GM21381 (cell line): ENCODE results near the gene FOXP3.
A peak's percentile ranks its signal among the peaks of the same experiment; 100 is the strongest.
"Not testable (repeated sequence)": the region's sequence is repeated elsewhere in the genome, so short reads cannot be mapped to it uniquely, and the experiment has no call there.

ENCODE experiments used
- ATAC-seq: cut with Tn5 transposase; IDR thresholded peaks from one replicate; pipeline ENCODE4 v1.9.1; 2021; ENCODE audit warnings: mild to moderate bottlenecking, moderate library complexity; ENCODE audit not compliant: unreplicated experiment

FOXP3 gene, protein sequence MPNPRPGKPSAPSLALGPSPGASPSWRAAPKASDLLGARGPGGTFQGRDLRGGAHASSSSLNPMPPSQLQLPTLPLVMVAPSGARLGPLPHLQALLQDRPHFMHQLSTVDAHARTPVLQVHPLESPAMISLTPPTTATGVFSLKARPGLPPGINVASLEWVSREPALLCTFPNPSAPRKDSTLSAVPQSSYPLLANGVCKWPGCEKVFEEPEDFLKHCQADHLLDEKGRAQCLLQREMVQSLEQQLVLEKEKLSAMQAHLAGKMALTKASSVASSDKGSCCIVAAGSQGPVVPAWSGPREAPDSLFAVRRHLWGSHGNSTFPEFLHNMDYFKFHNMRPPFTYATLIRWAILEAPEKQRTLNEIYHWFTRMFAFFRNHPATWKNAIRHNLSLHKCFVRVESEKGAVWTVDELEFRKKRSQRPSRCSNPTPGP

DNA sequence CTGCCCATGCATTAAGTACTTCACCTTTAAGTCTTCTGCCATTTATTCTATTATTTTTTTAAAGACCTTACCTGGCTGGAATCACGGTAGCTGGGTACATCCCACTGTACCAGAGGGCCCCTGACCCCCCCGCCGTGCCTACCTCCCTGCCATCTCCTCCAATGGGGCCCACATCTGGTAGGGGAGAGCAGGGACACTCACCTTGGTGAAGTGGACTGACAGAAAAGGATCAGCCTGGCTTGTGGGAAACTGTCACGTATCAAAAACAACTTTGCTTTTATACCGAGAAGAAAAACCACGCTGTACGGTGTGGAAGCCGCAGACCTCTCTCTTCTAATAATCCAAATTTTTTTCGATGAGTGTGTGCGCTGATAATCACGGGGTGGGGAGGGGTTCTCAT is at the start of gene FOXP3:
FOXP3 (minus strand) TSS at position 251 of the 400 bp plus-strand sequence. CDS start 6,205 bp downstream, outside the sequence.
- no peak for ATAC-seq

DNA sequence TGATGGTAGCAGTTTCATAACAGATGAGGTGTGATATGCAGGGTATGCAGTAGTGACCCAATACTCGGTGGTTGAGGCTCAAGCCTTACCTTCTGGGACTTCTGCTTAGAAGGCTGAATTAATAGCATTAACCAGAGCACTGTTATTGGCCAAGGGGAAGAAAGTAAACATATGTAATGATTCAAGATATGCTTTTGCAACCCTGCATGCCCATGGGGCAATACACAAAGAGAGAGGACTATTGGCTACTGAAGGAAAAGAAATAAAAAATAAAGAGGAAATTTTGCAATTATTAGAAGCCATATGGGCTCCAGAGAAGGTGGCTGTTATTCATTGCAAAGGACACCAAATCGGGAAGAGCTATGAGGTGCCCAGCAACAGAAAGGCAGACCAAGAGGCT is 47.7 kb upstream of the FOXP3 start:
- ATAC-seq: no peak

DNA sequence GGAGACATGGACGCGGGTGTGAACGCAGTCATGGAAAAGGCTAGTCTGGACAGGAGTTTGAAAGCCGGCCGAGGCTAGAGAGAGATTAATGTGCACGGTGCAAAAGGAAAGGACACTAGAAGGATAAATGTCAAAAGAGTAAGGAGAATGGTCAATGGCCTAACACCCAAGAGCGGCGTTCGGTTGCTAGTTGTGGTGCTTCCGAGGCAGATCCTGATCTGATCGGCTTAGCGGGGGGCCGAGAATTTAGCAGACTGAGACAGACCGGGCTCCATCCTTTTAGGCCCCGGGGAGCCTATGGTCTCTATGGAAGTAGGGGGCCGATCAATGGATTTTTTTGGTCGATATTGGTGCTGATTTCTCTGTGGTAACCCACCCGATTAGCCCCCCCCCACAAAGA is 45.9 kb upstream of the FOXP3 start:
- no peak for ATAC-seq

- ATAC-seq: no peak
These were observed 45.0 kb upstream of the FOXP3 start for GRCh38 chrX:49309401-49309981.

GRCh38 chrX:49308604-49309269 is 44.2 kb upstream of the FOXP3 start:
- no peak for ATAC-seq

DNA sequence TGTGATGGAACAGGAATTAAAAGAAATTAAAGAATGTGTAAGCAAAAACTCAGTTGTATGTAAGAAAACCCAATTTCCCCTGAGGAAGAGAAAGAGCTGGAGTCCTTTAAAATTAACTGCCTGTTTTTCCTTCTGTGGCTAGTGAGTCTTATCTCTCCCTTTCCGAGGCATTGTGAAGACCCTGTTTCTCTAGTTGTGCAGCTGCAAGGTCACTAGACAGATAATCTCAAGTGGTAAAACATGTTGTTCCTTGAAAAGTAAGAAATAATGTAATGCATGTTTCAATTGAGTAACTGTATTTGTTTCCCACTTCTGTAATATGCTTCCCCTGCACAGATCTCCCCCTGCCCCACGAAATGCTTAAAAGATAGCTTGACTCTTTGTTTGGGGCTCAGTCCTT is 43.3 kb upstream of the FOXP3 start:
- not testable (repeated sequence) for ATAC-seq

DNA sequence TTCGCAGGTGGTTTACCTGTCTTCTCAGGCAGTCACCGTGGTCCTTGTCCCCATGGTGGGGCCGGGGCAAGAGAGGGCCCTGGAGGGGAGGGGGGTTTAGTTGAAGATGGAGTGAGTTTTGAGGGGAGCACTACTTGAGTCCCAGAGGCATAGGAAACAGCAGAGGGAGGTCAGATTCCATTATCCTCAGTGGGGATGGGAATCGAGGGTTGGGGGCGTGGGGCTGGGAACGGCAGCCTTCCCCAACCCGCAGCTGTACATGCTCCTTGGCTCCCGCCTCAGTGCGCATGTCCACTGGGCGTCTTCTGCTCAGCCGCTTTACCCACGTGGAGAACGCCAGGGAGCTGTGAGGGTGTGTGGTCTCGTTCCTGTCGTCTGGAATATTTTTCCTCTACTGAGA is 38.8 kb upstream of the FOXP3 start, which contains the start of gene GAGE10:
GAGE10 (plus strand) TSS at position 301 of the 400 bp plus-strand sequence. CDS start 1,214 bp downstream, outside the sequence.
- ATAC-seq: no peak

- no peak for ATAC-seq
These were observed 36.2 kb upstream of the FOXP3 start for GRCh38 chrX:49300703-49301102.

DNA sequence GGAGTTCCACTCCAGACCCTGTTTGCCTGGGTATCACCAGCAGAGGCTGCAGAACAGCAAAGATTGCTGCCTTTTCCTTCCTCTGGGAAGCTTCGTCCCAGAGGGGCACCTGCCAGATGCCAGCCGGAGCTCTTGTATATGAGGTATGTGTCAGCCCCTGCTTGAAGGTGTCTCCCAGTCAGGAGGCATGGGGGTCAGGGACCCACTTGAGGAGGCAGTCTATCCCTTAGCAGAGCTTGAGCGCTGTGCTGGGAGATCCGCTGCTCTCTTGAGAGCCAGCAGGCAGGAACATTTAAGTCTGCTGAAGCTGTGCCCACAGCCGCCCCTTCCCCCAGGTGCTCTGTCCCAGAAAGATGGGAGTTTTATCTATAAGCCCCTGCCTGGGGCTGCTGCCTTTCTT is 34.8 kb upstream of the FOXP3 start:
- not testable (repeated sequence) for ATAC-seq

DNA sequence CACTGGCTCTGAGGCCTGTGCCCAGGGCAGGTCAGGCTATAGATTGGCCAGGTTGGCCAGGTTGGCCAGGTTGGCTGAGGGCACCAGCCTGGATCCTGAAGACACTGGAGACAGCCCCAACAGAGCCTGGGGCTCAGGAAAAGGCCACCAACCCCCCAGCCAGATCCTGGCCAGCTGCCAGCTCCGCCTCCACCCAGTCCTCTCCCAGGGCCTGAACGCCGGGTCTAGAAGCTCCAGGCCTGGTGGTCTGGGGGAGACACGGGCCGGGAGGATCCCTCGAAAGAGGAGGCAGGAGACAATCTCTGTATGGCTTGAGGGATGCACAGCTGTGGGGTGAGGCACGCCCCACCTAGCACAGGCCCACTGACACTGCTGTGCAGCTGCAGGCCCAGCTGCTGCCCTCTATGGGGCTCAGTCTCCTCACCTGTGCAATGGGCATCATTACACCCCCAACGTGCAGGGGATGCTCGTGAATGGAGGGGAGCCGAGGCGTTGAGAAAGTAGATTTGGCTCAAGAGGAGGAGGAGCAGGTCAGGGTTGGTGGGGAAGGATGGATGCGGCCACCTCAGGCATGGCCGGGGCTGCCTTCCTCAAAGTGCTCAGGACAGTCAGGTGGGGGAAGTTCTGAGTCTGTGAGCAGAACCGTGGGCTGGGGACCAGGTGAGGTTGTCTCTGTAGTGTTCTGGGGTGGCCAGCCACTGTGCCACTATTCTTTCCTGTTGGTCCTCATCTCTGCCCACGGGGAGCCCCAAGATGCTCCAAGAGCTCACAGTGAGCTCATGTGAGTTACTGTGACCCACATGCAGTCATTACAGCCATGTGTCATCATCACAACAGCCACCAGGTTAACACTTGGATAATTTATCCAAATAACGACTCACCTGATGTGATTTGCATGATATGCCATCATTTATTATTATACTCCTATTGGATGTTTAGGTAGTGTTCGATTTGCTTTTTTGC is 28.2 kb upstream of the FOXP3 start:
- no peak for ATAC-seq

- ATAC-seq: peak; percentile 60
These were observed 27.3 kb upstream of the FOXP3 start for GRCh38 chrX:49291615-49292337.

DNA sequence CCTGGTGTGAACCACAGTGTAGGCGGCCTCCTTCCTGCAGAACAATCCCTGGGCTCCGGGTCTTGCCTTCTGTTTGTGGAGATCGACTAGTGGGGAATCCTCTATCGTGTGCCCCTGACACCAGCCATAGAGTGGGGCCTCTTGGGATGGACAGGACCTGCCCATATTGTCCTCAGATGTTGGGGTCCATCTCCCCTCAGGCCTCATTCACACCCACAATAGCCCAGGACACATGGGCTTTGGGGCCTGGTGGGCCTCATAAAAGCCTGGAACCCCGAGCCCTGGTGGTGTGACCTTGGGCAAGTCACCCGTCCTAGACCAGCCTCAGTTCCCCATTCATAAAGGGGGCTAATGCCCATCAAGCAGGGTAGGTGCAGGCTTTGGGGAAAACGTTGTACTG is 25.7 kb upstream of the FOXP3 start:
- no peak for ATAC-seq

DNA sequence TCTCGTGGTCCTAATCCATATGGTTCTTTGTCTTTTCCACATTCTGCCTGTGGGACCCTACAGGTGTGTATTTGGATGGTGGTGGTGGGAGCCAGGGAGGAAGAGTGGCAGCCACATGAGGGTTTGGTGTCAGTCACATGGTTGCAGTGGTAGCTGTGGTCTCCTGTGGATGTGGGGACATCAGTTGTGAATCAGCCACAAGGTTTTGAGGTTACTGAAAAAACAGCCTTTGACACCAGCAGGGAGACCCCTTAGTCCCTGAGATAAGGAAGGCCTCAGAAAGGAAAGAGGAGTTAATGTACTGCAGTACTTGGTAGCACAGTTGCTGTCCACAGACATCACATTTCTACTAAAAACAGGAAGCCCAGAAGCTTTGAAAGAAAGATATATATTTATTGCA is 23.2 kb upstream of the FOXP3 start:
- ATAC-seq: no peak

- no peak for ATAC-seq
These were observed 22.1 kb upstream of the FOXP3 start for GRCh38 chrX:49286581-49286980.

DNA sequence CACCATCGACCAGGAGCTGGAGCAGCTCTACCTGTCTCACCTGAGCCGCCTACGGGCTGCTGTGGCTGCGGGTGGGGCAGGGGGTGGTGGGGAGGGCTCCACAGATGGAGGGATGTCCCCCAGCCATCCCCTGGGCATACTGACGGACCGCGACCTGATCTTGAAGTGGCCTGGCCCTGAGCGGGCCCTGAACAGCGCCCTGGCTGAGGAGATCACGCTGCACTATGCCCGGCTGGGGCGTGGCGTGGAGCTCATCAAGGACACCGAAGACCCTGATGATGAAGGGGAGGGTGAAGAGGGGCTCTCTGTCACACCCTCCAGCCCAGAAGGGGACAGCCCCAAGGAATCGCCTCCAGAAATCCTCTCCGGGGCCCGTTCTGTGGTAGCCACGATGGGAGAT is 21.6 kb upstream of the FOXP3 start:
- no peak for ATAC-seq

- ATAC-seq: no peak
These were observed 19.7 kb upstream of the FOXP3 start for GRCh38 chrX:49284212-49284611.

DNA sequence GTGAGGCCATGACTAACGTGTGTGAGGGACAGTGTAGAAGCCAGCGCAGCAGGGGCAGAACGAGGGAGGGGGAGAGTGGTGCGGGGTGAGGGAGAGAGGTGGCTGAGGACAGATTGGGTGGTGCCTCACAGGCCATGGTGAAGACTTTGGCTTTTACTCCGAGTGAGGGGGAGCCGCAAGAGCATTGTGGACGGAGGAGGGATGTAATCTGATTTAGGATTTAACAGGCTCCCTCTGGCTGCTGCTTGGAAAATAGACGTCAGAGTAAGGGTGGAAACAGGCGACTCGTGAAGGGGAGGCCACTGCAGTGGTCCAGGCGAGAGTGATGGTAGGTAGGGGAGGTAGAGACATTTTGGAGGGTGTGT is 18.1 kb upstream of the FOXP3 start:
- ATAC-seq: no peak

GRCh38 chrX:49278081-49278480 is 13.6 kb upstream of the FOXP3 start:
- ATAC-seq: no peak

GRCh38 chrX:49277535-49277830 is 13.0 kb upstream of the FOXP3 start:
- ATAC-seq: no peak
